ENCODE results near the gene ERGIC1.

- no peak for TF ChIP-seq CTCF (IDR thresholded peaks at IDR 0.05; ENCODE audit: insufficient read depth, low read length, poor library complexity, severe bottlenecking)
- no peak for TF ChIP-seq EZH2phosphoT487 (conservative IDR thresholded peaks at IDR 0.05; ENCODE audit: low read length)
Observed at GRCh38 chr5:172790496-172790889, 43.6 kb upstream of the ERGIC1 start.
